ENCODE data around the gene LNX2.

LNX2 gene

DNA sequence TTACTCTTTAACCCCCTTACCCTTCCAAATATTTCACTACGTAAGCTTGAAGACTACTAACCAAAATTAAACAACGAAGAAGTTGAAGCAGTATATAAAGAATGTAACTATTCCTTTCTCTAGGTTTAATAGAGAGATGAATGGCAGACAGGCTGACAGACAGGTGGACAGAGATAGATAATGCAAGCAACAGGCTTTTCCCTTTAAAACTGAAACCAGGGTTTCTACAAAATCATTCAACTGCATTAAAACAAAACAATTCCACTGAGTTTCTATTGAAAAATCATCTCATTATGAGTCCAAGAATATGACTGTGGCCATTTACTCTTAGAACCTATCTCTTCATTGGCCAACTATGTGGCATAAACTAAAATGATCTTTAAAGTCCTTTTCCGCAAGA lies 15.2 kb downstream of the LNX2 start:
- no peak for DNase-seq

- no peak for DNase-seq
Measured at GRCh38 chr13:27601803-27602202, 18.5 kb downstream of the LNX2 start.

DNA sequence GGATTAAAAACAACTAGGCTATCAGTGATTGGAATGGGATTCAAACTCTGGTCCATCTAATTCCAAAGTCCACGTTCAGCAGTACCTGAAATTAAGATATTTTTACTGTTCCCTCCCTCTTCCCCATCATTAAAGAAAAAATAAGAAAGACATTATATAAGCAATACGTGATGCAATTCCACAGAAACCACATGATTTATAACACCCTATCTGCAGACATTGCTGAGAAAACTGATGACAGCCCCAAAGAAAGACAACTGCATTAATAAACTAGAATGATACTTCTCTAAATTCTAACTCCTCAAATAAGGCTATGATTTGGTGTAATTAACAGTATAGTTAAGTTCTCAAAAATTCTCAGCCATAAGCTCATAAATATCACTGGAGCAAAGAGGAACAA lies 19.1 kb downstream of the LNX2 start:
- DNase-seq = no peak

- no peak for DNase-seq
Measured at GRCh38 chr13:27600711-27601110, 19.6 kb downstream of the LNX2 start.

- peak; percentile 70 for DNase-seq
Measured at GRCh38 chr13:27599845-27600553, 20.3 kb downstream of the LNX2 start.

GRCh38 chr13:27599096-27599495 lies 21.2 kb downstream of the LNX2 start:
- DNase-seq = no peak

DNA sequence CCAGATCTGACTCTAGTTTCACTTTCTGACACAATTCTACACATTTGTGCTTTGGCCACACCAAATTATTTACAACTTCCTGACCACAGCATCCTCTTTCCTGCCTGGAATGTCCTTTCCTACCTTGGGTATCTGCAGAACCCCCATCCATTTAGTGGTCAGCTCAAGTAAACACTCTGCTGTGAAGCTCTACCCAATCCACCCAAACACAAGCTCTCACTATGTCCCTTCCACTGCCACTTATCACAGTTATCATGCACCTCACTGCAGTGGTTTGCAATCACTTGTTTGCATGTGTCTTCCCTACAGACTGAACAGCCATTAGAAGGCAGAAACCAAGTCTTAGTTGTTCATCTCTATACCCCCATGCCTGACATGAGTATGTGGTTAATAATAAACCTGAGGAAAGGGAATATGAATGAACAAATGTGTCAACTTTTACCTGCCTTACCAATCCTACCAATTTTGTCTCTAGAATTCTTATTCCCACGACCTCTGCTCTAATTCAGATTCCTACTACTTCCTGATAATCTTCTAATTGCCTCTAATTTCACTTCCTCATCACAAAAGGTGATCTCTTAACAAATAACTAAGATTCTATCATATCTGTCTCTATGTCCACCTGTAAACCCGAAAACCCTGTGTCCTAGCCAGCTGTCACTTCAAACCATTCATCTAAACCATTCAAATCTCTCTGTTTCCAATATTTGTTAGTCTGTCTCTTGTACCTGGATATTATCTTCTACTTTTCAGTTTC lies 25.1 kb downstream of the LNX2 start:
- no peak for DNase-seq

DNA sequence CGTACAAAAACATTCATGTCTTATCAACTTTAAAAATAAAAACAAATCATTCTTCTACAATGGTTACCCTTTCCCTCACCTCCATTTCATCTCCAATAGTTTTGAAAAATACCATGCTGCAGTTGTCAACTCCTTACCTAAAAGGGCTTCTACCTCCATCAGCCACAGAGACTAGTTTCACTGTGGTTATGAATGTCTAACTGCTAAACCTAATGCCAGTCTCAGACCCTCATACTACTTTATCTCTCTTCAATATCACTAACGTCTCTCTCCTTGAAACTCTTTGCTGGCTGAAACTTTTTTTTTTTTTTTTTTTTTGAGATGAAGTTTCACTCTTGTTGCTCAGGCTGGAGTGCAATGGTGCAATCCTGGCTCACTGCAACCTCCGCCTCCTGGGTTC lies 27.1 kb downstream of the LNX2 start:
- no peak for DNase-seq

DNA sequence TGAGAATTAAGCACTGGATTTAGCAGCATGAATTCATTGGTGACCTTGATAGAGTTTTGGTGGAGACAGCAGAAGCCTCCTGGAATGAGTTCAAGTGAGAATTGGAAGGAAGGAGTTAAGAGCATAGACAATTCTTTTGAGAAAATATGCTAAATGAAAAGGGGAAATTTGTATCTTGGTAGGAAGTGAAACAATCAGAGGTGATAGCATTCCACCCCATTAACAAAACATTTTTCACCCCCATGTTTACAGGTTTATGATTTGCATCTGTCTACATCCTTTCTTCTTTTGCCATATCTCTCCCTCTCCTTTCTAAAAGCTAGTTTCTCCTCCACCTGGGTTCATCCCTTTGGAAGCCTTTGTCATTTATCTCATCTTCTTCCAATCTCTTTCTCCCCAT lies 27.5 kb downstream of the LNX2 start:
- DNase-seq = no peak

DNA sequence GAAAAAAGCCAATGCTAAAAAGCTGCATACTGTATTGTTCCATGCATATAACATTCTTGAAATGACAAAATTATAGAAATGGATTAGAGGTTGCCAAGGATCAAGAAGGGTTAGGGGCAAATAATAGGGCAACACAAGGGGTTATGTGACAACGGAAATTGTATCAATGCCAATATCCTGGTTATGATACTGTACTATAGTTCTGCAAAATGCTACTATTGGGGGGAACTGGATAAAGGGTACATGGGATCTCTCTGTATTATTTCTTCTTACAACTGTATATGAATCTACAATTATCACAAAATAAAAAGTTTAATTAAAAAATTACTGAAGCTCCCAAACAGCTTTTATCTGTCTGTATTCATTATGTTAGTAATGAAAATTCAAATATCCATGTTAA lies 31.9 kb downstream of the LNX2 start:
- DNase-seq = no peak

GRCh38 chr13:27587095-27587746 lies 33.1 kb downstream of the LNX2 start:
- no peak for DNase-seq

DNA sequence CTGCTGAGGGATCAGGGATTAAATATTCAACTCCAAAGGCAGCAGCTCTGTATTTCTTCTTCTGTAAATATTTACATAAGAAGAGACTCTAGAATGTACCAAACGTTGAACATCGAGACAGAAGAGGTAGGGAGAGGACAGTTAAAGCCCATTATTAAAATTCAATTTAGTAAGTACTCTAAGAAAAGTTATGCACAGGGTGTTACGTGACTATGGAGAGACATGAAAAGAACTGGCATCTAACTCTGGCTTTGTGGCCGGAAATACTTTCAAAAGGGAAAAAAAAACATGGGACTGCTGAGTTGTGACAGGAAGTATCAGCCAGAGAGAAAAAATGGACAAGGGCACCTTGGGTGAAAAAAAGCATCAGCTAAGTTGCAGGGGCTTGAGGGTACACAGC lies 36.7 kb downstream of the LNX2 start:
- peak; percentile 42 for DNase-seq

GRCh38 chr13:27578121-27579030 lies 42.0 kb downstream of the LNX2 start:
- peak; percentile 74 for DNase-seq

- no peak for DNase-seq
Measured at GRCh38 chr13:27574661-27575060, 45.7 kb downstream of the LNX2 start.

DNA sequence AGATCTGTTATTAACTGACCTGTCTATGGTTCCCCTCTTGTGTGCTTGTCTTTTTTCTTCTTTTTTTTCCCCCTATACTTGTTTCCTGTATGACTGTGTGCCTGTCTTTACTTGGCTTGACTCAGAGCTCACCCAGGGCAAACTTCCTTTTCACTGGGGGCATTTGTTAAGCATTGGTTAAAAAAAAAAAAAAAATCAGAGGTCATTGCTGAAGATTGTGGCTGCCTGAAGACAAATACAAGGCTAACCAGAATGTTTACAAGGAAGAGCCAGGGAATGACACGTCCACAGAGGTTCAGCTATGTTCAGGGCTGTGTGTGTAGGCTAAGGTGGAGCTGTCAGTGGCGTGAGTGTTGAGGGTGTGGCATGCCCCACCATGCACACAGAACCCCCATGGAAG lies 47.1 kb downstream of the LNX2 start:
- DNase-seq = peak; percentile 9

DNA sequence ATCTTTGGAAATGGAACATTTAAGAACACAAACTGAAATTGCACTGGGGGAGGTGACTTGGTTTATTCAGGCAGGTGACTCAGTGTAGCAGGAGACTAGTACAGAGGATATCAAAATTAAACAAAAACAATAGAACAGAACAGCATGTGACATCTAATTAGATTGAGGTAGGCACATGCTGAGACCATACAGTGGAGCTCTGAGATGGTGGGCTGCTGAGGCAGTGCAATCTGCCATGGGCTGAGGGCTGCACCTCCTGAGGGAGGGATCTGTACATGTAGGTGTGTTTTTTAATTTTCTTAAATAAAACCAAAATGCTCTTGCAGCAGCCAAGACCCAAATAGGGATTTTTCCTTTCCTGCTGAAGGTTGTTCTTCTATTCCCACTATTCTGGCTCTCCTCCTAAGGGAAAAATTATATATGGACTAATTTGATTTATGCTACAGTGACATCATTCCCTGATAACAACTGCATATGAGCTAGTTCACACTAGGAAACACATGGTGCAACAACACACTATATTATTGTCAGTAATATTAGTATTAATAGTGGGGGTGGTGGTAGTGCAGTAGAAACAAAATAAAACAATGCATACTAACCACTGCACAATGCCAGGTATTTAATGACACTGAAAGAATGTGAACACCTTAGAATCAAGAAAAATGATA lies 48.0 kb downstream of the LNX2 start:
- DNase-seq = no peak

DNA sequence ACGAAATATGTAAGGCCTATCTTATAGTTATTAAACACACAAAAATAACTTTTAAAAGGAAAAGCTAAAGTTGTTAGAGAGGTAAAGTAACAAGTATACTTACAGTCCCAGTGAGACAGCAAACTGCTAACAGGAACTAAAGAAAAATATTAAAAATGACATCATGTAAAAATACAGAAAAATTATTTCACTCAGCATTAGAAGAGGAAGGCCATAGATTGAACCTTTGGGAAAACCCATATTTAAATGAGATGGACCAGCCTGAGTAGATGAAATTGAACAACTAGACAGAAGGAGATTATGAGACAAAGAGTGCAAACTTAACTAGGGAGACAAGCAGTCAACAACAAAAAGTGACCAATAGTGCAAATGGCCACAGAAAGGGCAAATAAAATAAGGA lies 49.4 kb downstream of the LNX2 start:
- no peak for DNase-seq

DNA sequence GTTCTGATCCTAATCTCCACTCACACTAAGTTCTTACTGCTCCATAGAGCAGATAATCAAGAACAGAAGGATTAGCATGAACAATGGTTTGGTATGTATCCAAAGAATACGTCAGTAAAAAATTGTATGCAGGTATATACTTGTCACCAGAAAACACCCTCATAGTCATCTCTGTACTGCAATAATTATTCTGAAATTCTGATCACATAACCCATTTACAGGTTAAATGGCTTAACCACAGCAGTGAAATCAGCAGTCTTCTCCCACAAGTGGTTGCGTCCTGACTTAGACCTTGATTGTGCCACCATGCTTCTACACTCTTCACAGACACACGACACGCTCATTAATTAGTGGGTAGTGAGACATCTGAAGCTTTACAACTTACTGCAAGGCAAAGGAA lies 50.9 kb downstream of the LNX2 start:
- no peak for DNase-seq

DNA sequence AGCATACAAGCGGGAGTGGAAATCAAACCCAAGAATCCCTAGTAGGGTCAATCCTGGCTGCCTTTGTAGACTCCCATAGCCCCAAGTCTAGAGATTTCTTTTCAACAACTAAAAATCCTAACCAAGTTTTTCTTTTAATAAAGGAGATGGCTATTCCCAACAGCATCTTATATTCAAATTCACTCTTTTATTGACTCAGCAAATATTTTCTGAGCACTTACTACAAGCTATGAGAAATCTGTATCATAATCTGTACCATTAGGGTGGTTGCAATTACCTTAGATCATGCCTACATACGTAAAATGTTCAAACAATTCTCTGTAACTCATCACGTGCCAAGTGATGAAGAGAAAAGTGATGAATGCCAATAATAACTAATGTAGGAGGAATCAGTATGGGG lies 54.5 kb downstream of the LNX2 start:
- no peak for DNase-seq

- DNase-seq = no peak
Measured at GRCh38 chr13:27562457-27562856, 57.9 kb downstream of the LNX2 start.

GRCh38 chr13:27559719-27560118 lies 60.6 kb downstream of the LNX2 start:
- DNase-seq = no peak

DNA sequence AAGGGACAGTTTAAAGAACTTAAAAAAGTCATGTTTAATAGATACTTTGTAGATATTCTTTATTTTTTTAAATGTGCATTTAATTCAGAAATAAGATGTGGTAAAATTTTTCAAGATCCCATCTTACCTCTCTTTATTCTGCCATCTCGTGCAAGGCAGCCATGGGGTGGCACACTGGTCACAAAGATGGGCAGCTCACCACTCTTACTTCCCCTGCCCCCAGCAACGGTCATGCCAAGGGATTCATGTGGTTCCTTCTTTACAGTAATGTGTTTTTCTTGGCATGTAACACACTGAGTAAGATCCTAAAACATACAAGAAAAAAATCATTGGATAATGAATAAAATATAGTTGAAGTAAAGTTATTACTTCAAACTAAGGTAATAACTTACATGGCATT lies 64.2 kb downstream of the LNX2 start:
- no peak for DNase-seq

DNA sequence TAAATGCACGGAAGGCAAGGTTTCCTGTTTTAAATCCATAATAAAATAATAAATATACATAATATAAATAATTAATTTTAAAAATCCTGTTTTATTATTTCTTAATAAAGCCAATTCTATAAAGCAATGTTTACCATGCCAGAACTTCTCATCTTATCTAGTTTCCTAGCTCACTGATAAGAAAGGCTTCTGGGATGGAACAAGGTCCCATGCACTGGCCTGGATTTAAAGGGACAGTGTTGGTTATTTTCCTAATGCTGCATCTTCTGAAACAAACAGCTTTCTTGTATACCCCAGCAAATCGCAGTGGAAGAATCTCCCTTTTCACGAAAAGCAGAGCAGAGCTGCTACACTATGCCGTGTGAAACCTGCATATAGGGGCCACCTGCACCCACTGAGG lies 68.8 kb downstream of the LNX2 start:
- no peak for DNase-seq

Measured in DMS53 (cell line).